ENCODE results near the gene IQSEC2.

Gene IQSEC2

DNA sequence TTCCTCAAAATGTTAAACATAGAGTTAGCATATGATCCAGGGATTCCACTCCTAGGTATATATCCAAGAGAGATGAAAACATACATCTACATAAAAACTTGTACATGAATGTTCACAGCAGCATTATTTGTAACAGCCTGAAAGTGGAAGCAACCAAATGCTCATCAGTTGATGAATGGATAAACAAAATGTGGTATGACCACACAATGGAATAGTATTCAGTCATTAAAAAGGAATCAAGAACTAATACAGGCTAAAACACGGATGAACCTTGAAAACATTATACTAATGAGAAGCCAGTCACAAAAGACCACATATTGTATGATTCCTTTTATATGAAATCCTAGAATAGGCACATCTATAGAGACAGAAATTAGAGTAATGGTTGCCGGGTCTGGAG is 42.7 kb upstream of the IQSEC2 start:
- H3K27ac ChIP-seq (replicated peaks), result no peak overlapping the region
- TF ChIP-seq, protein P1, sequence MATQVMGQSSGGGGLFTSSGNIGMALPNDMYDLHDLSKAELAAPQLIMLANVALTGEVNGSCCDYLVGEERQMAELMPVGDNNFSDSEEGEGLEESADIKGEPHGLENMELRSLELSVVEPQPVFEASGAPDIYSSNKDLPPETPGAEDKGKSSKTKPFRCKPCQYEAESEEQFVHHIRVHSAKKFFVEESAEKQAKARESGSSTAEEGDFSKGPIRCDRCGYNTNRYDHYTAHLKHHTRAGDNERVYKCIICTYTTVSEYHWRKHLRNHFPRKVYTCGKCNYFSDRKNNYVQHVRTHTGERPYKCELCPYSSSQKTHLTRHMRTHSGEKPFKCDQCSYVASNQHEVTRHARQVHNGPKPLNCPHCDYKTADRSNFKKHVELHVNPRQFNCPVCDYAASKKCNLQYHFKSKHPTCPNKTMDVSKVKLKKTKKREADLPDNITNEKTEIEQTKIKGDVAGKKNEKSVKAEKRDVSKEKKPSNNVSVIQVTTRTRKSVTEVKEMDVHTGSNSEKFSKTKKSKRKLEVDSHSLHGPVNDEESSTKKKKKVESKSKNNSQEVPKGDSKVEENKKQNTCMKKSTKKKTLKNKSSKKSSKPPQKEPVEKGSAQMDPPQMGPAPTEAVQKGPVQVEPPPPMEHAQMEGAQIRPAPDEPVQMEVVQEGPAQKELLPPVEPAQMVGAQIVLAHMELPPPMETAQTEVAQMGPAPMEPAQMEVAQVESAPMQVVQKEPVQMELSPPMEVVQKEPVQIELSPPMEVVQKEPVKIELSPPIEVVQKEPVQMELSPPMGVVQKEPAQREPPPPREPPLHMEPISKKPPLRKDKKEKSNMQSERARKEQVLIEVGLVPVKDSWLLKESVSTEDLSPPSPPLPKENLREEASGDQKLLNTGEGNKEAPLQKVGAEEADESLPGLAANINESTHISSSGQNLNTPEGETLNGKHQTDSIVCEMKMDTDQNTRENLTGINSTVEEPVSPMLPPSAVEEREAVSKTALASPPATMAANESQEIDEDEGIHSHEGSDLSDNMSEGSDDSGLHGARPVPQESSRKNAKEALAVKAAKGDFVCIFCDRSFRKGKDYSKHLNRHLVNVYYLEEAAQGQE (IDR thresholded peaks at IDR 0.05; ENCODE audit: insufficient replicate concordance, low read depth), result no peak
- TF ChIP-seq SPI1 (IDR thresholded peaks at IDR 0.05; ENCODE audit: borderline replicate concordance, low read depth) (no peak), GABPA (IDR thresholded peaks at IDR 0.05; ENCODE audit: low read depth) (no peak), POLR2AphosphoS5 (IDR thresholded peaks at IDR 0.05; ENCODE audit: low read depth) (no peak)
- TF ChIP-seq, protein P2, sequence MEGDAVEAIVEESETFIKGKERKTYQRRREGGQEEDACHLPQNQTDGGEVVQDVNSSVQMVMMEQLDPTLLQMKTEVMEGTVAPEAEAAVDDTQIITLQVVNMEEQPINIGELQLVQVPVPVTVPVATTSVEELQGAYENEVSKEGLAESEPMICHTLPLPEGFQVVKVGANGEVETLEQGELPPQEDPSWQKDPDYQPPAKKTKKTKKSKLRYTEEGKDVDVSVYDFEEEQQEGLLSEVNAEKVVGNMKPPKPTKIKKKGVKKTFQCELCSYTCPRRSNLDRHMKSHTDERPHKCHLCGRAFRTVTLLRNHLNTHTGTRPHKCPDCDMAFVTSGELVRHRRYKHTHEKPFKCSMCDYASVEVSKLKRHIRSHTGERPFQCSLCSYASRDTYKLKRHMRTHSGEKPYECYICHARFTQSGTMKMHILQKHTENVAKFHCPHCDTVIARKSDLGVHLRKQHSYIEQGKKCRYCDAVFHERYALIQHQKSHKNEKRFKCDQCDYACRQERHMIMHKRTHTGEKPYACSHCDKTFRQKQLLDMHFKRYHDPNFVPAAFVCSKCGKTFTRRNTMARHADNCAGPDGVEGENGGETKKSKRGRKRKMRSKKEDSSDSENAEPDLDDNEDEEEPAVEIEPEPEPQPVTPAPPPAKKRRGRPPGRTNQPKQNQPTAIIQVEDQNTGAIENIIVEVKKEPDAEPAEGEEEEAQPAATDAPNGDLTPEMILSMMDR (IDR thresholded peaks at IDR 0.05; ENCODE audit: insufficient read depth, low read length), result no peak
- H3K4me3 ChIP-seq (replicated peaks; ENCODE audit: insufficient read depth, low read length), result no peak overlapping the region
- H3K27me3 ChIP-seq (ENCODE audit: insufficient read depth, poor library complexity, severe bottlenecking), result peaks cover 44% of the 10 kb centered on the region
- no peak for DNase-seq (ENCODE audit: low read depth in 1 of 2, low spot score in 1 of 2)

DNA sequence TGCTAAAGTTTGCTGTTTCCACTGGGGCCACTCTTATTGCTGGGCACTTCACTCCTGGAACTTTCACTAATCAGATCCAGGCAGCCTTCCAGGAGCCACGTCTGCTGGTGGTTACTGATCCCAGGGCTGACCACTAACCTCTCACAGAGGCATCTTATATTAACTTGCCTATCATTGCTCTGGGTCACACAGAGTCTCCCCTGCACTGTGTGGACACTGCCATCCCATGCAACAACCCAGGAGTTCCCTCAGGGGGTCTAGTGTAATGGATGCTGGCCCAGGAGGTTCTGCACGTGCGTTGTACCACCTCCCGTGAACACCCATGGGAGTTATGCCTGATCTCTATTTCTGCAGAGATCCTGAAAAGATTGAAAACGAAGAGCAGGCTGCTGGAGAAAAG is 41.8 kb upstream of the IQSEC2 start:
- Histone ChIP-seq H3K27me3 (ENCODE audit: insufficient read depth, poor library complexity, severe bottlenecking) (peaks cover 44% of the 10 kb centered on the region), H3K27ac (replicated peaks) (no peak overlapping the region), H3K4me3 (replicated peaks; ENCODE audit: insufficient read depth, low read length) (no peak overlapping the region)
- no peak for DNase-seq (ENCODE audit: low read depth in 1 of 2, low spot score in 1 of 2)
- TF ChIP-seq, protein P1 (IDR thresholded peaks at IDR 0.05; ENCODE audit: insufficient replicate concordance, low read depth), result no peak
- TF ChIP-seq, protein P2 (IDR thresholded peaks at IDR 0.05; ENCODE audit: insufficient read depth, low read length), result no peak
- TF ChIP-seq POLR2AphosphoS5 (IDR thresholded peaks at IDR 0.05; ENCODE audit: low read depth), result no peak
- no peak for TF ChIP-seq SPI1 (IDR thresholded peaks at IDR 0.05; ENCODE audit: borderline replicate concordance, low read depth)
- TF ChIP-seq GABPA (IDR thresholded peaks at IDR 0.05; ENCODE audit: low read depth), result no peak

DNA sequence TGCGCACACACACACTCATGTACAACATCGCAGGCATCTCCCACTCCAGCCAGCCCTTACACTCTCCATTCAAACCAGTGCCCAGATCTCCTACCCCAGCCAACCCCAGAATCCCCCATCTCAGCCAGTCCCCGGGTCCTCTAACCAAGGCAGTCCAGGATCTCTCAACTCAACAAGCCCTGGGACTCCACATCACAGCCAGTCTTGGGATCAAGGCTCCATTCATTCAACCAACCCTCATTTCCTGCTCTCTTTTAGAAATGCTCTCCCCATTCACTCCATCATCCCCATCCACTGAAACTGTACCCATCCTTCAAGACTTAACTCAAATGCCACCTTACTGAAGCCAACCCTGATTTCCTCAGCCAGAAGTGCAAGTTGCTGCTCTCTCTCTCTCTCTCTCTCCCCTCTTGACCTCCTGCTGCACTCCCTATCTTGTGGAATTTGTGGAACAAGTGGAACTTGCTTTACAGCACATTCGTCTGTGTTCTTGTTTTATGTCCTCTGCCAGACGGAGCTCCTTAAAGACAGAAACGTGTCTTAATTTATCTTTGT is 40.6 kb upstream of the IQSEC2 start:
- H3K27me3 ChIP-seq (ENCODE audit: insufficient read depth, poor library complexity, severe bottlenecking), result peaks cover 39% of the 10 kb centered on the region
- TF ChIP-seq, protein P2 (IDR thresholded peaks at IDR 0.05; ENCODE audit: insufficient read depth, low read length), result no peak
- TF ChIP-seq GABPA (IDR thresholded peaks at IDR 0.05; ENCODE audit: low read depth) (no peak), SPI1 (IDR thresholded peaks at IDR 0.05; ENCODE audit: borderline replicate concordance, low read depth) (no peak), POLR2AphosphoS5 (IDR thresholded peaks at IDR 0.05; ENCODE audit: low read depth) (no peak)
- TF ChIP-seq, protein P1 (IDR thresholded peaks at IDR 0.05; ENCODE audit: insufficient replicate concordance, low read depth), result no peak
- H3K27ac ChIP-seq (replicated peaks), result no peak overlapping the region
- H3K4me3 ChIP-seq (replicated peaks; ENCODE audit: insufficient read depth, low read length), result no peak overlapping the region
- no peak for DNase-seq (ENCODE audit: low read depth in 1 of 2, low spot score in 1 of 2)

All from HL-60 (cell line).